ENCODE data around the gene IGIP.

DNA sequence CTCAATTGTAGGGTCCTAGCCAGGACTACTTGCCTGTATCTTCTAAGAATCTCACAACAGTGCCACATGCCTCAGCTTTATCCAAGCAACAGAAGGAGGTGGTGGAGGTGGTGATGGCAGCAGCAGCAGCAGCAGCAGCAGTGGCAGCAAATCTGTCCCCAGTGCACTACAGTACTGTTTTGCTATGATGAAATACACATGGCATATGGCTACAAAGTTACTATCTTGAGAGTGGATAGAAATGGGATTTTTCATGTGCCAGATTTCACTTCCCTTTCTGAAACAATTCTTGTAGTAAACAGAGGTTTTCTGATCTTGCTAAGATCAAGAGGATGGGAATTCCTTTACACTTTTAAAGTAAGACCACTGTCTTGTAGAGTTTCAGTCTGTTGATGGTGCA is 41.2 kb downstream of the IGIP start:
- TF ChIP-seq, protein P1, sequence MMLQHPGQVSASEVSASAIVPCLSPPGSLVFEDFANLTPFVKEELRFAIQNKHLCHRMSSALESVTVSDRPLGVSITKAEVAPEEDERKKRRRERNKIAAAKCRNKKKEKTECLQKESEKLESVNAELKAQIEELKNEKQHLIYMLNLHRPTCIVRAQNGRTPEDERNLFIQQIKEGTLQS (IDR thresholded peaks at IDR 0.05): no peak
- TF ChIP-seq MAX (IDR thresholded peaks at IDR 0.05) (no peak), CTCF (IDR thresholded peaks at IDR 0.05; ENCODE audit: low read depth, low read length, missing input control) (no peak), RAD21 (IDR thresholded peaks at IDR 0.05) (no peak), TAF1 (conservative IDR thresholded peaks at IDR 0.05) (no peak), GABPA (IDR thresholded peaks at IDR 0.05 in 1 of 2, conservative IDR thresholded peaks at IDR 0.05 in 1 of 2) (no peak), NR2F2 (IDR thresholded peaks at IDR 0.05) (no peak)
- TF ChIP-seq, protein P2, sequence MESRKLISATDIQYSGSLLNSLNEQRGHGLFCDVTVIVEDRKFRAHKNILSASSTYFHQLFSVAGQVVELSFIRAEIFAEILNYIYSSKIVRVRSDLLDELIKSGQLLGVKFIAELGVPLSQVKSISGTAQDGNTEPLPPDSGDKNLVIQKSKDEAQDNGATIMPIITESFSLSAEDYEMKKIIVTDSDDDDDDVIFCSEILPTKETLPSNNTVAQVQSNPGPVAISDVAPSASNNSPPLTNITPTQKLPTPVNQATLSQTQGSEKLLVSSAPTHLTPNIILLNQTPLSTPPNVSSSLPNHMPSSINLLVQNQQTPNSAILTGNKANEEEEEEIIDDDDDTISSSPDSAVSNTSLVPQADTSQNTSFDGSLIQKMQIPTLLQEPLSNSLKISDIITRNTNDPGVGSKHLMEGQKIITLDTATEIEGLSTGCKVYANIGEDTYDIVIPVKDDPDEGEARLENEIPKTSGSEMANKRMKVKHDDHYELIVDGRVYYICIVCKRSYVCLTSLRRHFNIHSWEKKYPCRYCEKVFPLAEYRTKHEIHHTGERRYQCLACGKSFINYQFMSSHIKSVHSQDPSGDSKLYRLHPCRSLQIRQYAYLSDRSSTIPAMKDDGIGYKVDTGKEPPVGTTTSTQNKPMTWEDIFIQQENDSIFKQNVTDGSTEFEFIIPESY (IDR thresholded peaks at IDR 0.05): no peak
- TF ChIP-seq, protein P3, sequence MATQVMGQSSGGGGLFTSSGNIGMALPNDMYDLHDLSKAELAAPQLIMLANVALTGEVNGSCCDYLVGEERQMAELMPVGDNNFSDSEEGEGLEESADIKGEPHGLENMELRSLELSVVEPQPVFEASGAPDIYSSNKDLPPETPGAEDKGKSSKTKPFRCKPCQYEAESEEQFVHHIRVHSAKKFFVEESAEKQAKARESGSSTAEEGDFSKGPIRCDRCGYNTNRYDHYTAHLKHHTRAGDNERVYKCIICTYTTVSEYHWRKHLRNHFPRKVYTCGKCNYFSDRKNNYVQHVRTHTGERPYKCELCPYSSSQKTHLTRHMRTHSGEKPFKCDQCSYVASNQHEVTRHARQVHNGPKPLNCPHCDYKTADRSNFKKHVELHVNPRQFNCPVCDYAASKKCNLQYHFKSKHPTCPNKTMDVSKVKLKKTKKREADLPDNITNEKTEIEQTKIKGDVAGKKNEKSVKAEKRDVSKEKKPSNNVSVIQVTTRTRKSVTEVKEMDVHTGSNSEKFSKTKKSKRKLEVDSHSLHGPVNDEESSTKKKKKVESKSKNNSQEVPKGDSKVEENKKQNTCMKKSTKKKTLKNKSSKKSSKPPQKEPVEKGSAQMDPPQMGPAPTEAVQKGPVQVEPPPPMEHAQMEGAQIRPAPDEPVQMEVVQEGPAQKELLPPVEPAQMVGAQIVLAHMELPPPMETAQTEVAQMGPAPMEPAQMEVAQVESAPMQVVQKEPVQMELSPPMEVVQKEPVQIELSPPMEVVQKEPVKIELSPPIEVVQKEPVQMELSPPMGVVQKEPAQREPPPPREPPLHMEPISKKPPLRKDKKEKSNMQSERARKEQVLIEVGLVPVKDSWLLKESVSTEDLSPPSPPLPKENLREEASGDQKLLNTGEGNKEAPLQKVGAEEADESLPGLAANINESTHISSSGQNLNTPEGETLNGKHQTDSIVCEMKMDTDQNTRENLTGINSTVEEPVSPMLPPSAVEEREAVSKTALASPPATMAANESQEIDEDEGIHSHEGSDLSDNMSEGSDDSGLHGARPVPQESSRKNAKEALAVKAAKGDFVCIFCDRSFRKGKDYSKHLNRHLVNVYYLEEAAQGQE (IDR thresholded peaks at IDR 0.05): no peak

All from liver (tissue), 3 donors.